NCI-H1048 (cell line): ENCODE data around the gene FAM120B.

Source experiments
- DNase-seq: peaks from one replicate; lab custom pipeline; 2025; lab: John Stamatoyannopoulos, UW

Gene FAM120B

DNA sequence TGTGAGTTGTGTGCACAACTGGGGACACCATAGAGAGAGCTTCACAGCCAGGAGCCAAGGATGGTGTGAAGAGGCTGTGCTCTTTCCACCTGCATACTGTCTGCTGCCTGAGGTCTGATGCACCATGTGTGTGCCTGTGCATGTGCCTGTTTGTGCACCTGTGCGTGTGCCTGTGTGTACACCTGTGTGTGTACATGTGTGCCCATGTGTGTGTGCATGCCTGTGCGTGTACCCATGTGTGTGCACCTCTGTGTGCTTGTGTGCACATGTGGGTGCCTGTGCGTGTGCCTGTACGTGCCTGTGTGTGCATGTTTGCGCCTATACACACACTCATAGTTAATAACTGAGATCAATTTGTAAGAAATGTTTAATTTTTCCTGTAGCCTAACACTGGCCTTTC lies 51.3 kb downstream of the FAM120B start:
- DNase-seq: no peak

DNA sequence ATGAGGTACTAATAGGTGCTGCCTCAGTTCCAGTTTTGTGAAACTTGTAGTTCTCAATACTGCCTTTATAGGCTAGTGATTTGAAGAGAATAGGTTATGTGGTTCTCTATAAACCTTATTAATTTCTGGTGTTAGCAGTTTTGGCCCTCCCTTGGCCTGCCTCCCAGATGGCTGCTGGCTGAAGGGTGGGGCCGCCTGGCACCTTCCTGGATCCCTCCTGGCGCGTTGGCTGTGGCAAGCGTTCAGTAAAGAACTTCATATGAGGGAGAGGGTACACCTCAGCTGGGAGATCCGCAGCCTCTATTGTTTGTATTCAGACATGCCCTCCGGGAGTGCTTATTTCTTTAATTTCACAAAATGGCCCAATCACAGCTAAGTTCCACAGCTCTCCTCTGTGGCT lies 51.9 kb downstream of the FAM120B start:
- no peak for DNase-seq

DNA sequence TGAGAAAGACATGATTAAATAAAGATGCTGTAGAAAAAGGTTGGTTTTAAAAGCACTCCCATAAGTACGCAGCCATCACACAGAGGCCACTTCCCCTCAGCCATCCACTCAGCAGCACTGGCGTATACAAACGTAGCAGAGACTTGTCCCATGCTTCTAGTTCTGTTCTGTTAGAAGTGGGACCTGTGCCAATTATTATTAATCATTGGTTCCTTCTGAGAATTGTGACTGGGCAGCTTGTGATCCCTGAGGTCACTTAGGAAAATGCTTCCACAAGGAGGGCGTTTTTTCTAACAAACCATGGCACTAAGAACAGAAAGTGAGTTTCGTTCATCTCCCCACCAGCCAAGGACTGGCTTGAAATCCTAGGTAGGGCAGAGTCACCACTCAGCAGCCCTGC lies 53.9 kb downstream of the FAM120B start:
- no peak for DNase-seq

DNA sequence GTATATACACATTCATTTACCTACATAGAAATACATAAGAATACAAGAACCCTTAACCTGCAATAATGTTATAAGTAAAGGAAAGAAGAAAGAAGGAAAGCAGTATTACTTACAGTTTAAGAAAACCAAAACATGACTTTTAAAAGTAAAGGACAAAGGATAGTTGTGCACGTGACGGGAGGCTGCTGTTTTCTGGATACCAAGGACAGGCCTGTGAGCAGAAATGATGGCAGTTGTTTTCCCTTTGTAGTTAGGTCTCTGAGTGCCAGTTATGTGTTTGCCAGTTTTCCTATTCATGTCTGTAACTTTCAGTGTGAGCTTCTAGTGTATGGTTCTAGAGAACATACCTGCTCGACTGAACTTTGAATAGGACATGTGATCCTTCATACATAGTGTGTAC lies 54.8 kb downstream of the FAM120B start:
- DNase-seq: no peak

DNA sequence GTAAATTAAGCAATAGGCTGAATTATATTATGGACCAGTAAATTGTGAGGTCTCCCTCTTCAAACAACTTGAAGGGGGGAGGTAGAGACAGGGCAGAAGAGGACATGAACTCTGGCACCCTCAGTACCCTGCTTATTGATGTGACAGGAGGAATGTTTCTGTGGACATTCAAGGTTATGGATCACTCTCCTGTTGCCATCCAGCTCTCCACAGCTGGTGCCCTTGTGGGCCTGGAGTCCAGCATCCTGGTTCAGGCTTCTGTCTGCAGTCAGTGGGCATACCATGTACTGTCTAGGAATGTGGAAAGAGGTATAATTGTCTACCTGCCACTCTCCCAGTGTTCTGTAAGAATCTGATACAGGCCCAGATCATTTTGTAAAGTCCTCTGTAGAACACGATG lies 55.6 kb downstream of the FAM120B start:
- no peak for DNase-seq

DNA sequence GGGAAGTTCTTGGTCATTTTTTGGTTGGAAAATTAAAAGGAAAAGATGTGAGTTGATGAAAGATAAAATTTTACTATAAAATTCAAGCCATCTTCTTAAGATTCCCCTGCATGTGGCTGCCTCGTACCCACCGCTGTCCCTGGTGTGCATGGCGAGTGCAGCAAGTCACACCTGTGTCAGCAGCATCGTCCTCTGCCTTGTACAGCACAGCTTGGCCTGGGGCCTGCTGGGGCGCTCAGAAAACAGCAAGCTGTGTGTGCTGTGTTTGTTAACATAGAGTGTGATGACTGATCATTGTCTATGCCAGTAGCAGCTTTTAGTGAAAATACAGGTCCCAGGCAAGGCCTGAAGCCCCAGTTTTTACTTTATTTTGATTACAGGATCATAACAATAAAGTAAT lies 56.7 kb downstream of the FAM120B start:
- no peak for DNase-seq

DNA sequence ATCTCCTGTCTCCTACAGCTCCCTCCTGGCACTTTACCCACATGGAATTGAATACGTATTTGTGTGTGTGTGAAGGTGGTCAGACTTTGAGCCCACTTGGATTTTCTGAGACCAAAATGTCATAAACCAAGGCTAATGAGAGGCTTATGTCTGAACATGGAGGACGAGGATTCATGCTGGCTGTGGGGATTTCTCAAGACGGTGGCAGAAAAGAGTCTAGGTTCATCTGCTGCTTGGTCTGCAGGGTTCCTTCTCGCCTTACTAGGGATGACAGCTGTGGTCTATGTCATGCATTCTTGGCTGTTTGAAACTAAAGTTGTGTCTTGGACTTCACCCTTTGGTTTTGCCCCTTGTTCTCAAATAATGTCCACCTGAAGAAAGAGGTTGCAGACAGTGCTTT lies 58.6 kb downstream of the FAM120B start:
- DNase-seq: no peak

DNA sequence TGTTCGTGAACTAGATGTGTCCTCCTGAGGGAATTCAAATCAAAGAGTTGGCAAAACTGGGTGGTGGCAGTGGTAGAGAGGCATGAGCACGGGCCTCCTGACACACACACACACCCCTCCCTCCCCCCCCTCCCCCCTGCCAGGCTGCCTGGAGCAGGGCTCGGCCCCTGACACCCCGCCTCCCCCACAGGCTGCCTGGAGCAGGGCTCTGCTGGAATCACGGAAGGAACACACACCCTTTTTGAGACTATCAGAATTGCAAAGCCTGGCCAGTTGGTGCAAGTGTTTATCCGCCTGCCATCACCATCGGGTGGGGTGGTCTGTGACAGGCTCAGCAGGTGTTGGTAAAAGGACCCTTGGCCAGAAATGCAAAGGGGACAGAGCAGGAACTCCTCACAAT lies 59.0 kb downstream of the FAM120B start:
- no peak for DNase-seq

DNA sequence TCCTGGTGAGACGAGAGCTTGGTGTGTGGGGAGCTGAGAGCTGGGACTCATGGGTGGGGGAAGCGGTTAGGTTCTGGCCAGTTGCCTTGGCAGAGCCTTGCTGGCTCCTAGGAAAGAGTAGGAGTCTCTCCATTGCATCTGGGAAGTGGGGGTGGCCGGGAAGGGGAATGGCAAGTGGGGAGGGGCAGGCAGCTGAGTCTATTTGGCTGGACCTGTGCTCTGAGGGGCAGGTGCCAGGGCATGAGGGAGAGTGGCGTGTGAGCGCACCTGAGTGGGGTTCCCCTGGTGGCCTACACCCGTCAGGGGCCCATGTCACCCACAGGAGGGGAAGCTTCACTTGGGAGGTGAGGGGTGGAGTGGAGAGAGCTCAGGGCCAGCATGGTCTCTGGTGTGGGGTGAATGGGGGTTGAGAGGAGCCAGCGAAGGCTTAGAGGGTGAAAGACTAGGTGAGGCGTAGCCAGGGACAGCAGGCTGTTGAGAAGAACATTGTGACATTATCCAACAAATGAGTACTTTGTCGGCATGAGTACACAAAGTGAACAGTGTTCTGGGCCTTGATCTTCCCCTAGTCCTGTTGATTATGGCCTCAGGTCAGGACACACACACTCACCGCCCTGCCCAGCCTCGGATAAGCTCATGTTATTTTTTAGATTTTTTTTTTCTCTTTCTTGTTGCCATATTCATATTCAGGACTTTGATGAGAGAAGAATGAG lies 59.8 kb downstream of the FAM120B start:
- DNase-seq: no peak

DNA sequence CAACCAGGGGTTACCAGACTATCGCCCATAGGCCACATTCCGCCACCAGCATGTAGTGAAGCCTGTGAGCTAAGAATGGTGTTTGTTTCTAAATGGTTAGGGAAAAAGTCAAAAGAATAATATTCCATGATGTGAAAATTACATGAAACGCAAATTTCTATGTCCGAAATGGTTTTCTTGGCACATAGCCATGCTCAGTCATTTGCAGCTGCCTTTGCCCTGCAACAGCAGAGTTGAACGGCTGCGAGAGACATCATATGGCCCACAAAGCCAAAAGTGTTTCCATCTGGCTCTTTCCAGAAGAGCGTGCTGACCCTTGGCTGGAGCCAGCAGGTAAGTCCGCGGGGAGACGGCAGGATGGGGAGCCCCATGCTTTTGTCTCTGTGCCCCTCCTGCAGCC lies 60.7 kb downstream of the FAM120B start:
- no peak for DNase-seq

DNA sequence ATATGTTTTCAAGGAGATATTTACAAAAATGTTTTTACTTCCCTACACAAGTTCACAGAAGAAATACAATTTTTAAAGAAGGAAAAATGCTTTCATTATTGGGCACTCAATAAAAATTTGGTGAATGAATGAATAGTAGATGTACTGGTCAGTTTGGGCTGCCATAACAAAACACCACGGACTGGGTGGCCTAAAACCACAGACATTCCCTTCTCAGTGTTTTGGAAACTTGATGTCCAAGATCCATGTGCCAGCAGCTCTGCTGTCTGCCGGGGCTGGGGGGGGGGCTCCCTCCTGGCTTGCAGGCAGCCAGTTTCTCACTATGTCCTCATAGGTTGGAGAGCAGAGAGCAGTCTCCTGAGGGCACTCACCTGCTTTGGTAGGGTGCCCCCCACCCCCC lies 62.0 kb downstream of the FAM120B start:
- no peak for DNase-seq

DNA sequence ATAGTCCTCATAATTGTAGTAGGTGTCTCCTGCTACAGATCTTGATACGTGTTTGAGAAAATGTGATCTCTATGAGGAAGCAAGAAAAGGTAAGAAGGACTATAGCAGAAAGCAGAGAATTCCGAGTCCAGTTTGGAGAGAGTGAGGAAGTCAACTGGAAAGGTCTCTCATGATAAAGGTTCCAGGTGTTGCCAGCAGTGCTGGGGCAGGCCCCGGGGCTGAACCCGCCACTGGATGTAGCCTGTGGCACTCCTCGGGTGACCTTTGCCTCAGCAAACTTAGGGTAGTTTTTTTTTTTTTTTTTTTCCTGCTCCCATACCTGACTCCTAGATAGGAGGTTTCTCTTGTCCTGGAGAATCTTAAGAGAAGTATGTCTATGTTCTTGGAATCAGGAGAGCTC lies 62.8 kb downstream of the FAM120B start:
- DNase-seq: no peak

DNA sequence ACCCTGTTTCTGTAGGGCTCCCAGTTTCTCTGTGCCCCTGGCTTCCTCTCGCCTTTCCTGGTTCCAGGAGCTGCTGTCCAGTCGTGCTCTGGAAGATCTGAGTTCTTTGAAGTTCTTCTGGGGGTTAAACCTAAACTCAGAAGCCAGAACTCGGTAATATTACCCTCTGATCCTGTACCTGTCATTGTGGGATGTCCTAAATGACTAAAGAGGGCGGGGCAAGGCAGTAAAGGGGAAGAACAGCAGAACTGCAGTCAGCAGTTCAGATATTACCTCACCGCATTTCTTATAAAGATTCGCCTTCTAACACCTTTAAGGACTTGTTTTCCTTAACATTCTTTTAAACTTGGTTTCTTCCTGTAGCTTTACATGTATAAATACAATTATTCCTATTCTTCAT lies 63.9 kb downstream of the FAM120B start:
- DNase-seq: no peak

DNA sequence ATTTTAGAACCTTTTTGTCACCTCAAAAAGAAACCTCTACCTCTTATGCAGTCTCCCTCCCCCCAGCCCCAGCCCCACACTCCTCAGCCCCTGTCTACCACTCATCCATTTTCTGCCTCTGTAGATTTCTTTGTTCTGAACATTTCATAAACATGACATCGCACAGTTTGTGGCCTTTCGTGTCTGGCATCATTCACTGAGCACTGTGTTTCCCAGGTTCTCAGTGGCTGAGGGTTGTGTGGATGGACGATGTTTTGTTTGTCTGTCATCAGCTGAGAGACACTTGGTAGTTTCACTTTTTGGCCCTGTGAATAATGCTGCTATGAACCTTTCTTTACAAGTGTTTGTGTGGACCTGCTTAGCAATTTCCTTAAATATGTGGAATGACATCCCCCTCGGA lies 64.5 kb downstream of the FAM120B start:
- DNase-seq: no peak

DNA sequence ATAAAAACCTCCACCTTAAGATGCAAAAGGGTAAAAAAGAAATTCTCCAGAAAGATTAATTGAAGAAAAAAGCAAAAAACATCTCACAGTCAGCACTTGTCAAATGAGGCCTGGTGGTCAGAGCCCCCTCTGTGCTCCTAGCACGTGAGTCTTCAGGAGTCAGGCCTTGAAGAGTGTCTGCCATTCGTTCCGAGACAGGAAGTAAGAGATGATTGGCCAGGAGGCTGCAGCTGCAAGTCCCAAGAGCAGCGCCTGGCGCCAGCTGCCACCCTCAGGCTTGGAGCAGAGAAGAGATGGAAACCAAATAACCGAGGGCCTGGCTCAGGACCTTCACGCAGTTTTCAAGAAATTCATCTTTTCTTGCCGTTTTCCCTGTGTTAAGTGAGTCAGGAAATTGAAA lies 65.0 kb downstream of the FAM120B start:
- DNase-seq: no peak

DNA sequence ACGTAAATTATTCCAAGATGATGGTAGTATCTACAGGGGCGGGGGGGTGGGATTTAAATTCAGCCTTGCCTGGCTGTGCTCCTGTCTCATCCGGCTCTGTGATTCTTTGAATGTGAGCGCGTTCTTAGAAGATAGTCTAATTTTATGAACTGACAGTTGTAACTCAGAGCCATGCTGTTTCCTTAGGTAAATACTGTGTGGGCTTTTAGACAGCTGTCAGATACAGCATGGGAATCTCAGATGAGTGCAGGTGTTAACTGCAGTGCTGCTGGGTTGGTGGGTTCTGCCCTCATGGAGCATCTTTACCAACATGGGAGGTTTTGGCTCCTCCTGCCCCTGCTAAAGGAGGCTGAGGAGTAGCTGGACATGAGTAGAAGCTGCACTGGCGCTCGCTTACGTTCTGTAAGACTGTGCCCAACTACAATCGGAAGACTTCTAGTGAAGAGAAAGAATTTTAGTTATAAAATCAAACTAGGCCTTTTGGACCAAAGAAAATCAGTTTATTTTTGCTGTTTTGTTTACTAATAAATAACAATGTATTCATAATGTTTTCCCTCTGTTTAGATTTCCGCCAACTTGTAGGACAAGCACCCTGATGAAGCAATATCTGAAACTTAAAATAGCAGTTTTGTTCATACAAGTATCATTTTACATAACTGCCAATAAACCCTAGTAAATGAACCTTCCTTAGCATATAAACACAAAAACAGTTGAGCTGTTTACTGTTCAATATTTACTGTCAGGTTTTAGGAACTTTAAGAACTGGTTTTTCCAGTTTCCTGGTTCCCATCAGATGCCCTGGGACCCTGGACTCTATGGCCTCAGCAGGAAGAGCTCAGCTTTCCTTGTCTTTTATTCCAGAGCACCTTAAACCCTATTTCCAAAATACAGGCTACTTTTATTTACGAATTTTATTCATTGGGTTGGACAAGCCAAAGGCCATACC lies 66.1 kb downstream of the FAM120B start:
- DNase-seq: no peak

DNA sequence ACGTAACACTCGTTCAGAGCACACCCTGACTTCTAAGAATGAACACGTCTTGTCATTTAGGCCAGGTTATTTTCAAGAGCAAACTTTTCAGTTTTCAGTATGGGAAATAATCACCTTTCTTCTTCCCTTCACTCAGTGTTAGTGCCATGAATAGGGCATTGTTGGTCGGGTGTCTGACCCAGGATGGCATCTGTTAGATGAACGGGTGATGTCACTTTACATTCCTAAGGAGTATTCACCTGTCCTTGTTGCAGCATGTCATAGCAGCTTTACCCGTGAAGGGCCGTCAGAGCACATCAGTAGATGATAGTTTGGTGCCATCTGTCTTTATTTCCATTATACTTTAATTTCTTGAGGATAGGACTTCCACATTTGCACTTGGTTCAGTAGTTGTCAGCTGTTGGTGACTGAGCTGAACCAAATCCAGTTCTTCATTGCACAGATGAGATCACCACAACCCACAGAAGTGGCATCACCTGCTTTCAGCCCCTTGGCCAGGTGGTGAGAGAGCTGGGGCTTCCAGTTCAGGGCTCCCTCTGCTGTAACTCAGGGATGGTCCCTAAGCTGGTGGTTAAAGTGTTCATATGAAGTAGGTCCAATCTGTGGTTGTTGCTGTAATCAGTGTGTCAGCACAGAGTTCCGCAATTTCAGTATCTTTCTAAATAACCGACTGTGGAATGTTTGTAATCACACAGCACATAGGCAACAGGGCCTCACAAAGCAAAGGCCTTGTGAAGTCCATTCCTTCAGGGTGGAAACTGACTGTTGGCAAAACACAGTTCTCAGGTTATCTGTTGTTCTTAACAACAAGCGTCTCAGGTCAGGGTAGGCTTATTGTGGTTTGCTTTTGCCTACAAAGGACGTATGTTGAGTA lies 68.2 kb downstream of the FAM120B start:
- DNase-seq: no peak

DNA sequence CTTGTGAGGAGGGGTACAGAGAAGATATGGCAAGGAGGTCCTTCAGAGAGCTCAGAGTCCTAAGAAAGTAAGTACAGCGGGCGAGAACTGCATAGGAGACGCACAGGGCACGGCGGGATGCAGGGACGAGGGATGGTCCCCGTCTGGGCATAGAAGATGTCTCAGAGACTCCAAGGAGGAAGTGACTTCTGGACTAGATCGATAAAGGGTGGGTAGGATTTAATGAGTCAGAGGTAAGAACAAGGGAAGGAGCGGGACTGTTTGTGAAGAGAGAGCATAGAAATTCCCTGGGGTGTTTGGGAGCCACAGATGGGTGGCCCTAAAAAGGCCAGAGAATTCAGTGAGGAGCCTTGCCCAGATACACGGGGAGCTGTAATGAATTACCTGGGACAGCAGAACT lies 69.1 kb downstream of the FAM120B start:
- DNase-seq: no peak

DNA sequence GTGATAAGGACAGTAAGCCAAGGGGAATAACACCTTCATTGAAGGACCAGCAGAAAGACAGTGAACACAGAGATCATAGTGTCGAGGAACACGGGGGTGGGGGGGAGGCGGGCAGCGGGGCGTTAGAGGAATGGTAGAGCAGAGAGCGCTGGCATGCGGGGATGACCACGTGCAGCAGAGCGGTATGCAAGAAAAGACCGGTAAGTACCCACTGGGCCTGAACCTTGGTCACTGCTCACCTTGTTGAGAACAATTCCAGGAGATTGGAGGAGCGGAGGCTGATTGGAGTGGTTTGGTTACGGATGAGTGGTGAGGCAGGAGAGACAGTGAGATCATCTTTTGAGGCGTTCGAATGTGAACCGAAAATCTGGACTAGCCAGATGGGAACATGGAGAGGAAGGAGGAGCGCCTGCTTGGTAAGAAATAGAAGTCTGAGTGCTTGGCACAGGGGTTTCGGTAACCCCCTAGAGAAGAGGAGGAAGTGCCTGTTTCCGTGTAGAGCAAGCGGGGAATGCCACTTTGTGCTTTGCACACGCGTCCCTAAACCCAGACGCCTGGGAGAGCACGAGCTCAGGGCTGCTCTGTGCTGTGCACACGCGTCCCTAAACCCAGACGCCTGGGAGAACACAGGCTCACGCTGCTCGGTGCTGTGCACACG lies 70.0 kb downstream of the FAM120B start:
- DNase-seq: no peak

DNA sequence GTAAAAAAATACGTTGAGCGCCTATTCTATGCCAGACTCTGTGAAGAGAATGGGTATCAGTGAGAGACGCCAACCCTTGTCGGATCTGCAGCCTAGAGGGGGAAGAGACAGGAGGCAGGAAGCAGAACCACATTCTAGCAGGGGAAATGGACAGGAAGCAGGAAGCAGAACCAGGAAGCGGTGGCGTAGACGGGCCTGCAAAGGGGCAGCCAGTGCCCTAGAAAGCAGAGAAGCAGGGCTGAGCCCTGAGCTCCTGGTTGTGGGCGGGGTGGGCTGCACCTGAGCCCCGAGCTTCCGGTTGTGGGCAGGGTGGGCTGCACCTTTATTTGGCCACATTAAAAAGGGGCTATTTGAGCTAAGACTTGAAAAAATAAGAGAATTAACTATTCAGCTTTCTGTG lies 71.9 kb downstream of the FAM120B start:
- DNase-seq: no peak

DNA sequence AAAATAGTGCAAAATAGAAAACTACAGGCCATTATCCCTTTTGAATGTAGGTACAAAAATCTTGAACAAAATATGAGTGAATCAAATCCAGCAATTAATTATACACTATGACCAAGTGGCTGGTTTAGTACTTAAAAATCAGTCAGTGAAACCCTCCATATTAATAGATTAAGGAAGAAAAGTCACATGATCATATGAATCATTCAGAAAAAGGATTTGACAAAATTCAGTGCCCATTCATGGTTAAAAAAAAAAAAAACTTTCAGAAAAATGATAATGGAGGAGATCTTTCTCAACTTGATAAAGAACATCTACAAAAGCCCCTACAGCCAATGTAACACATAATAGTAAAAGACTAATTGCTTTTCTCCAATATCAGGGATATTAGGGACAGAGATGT lies 75.0 kb downstream of the FAM120B start:
- no peak for DNase-seq

DNA sequence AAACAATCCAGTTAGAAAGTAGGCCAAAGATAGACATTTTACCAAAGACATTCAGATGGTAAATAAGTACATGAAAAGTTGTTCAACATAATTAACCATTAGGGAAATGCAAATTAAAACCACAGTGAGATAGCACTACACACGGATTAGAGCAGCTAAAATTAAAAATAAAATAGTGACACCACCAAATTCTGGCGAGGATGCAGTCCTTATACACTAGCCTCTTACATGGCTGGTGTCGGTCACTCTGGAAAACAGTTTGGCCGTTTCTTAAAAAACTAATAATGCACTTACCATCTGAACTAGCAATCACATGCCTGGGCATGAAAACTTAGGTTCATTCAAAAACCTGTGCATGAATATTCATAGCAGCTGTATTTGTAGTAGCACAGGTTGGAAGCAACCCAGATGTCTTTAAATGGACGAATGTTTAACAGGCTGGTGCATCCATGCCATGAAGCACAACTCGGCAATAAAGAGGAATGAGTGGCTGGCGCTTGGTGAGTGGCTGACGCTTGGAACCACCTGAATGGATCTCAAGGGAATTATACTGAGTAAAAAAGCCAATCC lies 77.0 kb downstream of the FAM120B start:
- DNase-seq: no peak
